Motor neuron (in vitro differentiated cells): ENCODE results near the gene BMERB1. TPM values are rescaled to one million over a fixed set of nuclear protein-coding genes. Genes with fewer than 3 reads are reported as not detected.
A peak's percentile ranks its signal among the peaks of the same experiment; 100 is the strongest.
"Not testable (repeated sequence)": the region's sequence is repeated elsewhere in the genome, so short reads cannot be mapped to it uniquely, and the experiment has no call there.

Source experiments
- ATAC-seq, 8 experiments: fragments of 200-7000 bp; cut with Tn5 transposase; replicated peaks in 6 of 8; 2 replicates each; pipeline ENCODE4 v1.8.0; 2021; ENCODE audit warnings: mild to moderate bottlenecking in 8 of 8, moderate library complexity in 8 of 8
- H3K27ac ChIP-seq, 2 donors: fragments of 250-450 bp; sonication (Bioruptor Pico); 2 replicates each; pipeline ENCODE4 v1.9.0; 2021; ENCODE audit warnings: antibody characterized with exemption in 2 of 2, mild to moderate bottlenecking in 2 of 2, moderate library complexity in 1 of 2
- H3K4me1 ChIP-seq, 2 donors: fragments of 250-450 bp; sonication (Bioruptor Pico); replicated peaks in 1 of 2; 2 replicates each; pipeline ENCODE4 v1.6.1; 2021; ENCODE audit warnings: antibody characterized with exemption in 2 of 2, mild to moderate bottlenecking in 2 of 2, moderate library complexity in 1 of 2
- H3K4me3 ChIP-seq, 5 donors: fragments of 250-450 bp; sonication (Bioruptor Pico); 2 replicates each; pipeline ENCODE4 v1.9.0; 2021; ENCODE audit warnings: antibody characterized with exemption in 5 of 5, mild to moderate bottlenecking in 5 of 5, moderate library complexity in 4 of 5
- WGBS, 10 experiments: fragments of 450-650 bp; shearing (Covaris generic); methylation state at CpG; one replicate each; pipeline ENCODE4 v1.0.0; 2022; 5-methylcytosine and 5-hydroxymethylcytosine counted together
- in situ Hi-C, 9 experiments: fragments of 400-800 bp; cut with MboI; loops; one replicate each; pipeline ENCODE4 v1.15.0; 2021; ENCODE audit warnings: low sequenced_read_pairs in 9 of 9, low pct_unique_long_range_greater_than_20kb in 2 of 9; ENCODE audit not compliant: unreplicated experiment in 9 of 9
- total RNA-seq, 8 experiments: library from RNA; unstranded; fragments of 300-600 nt; gene quantifications; 2 replicates each; pipeline versions ENCODE4 v1.2.3 to v1.2.4, GENCODE V29; 2022

BMERB1 gene
- total RNA-seq, 8 experiments from 2014 or later, result 11.3 to 125 (median 56.1) TPM

DNA sequence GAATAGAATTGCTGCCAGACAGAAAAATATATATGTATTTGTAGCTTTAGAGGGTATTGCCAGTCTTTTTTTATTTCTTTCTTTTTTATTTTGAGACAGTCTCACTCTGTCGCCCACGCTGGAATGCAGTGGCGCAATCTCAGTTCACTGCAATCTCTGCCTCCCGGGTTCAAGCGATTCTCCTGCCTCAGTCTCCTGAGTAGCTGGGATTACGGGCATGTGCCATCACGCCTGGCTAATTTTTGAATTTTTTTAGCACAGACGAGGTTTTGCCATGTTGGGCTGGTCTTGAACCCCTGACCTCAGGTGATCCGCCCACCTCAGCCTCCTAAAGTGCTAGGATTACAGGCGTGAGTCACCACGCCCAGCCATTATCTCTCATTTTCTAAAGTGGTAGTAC lies 3.5 kb upstream of the BMERB1 start:
- H3K4me1 ChIP-seq, ATAC-seq, in situ Hi-C loops, H3K27ac ChIP-seq, H3K4me3 ChIP-seq: not testable (repeated sequence)
- WGBS, 10 experiments, result 83 to 100% (median 90%) methylated on average over 1 to 10 of the region's 11 CpGs; no CpG with 5 or more reads in 2 of the 10 experiments

GRCh38 chr16:15434079-15434424 lies 336 bp upstream of the BMERB1 start:
- in situ Hi-C loops, result no loop called here
- ATAC-seq, result peak in 5 of 8 experiments; percentile 9 to 18 (median 16)
- 48 to 100% (median 67%) methylated on average over 1 to 3 of the region's 12 CpGs; no CpG with 5 or more reads in 5 of the 10 experiments for WGBS, 10 experiments
- Histone ChIP-seq H3K27ac (peak overlapping the region; percentile 81 to 91), H3K4me3 (peak overlapping the region; percentile 64 to 96 (median 70)), H3K4me1 (peaks cover 4 to 10% of the 10 kb centered on the region in 2 donors)

GRCh38 chr16:15435216-15435864 lies 952 bp downstream of the BMERB1 start:
- Histone ChIP-seq H3K4me3 (peak overlapping the region; percentile 64 to 96 (median 70)), H3K4me1 (peaks cover 4 to 10% of the 10 kb centered on the region in 2 donors), H3K27ac (peak overlapping the region; percentile 81 to 91)
- ATAC-seq, result peak in 4 of 8 experiments; percentile 5 to 13 (median 7)
- WGBS, 10 experiments, result 0 to 39% (median 1%) methylated on average over 1 to 13 of the region's 22 CpGs; no CpG with 5 or more reads in 2 of the 10 experiments
- in situ Hi-C loops, result no loop called here

DNA sequence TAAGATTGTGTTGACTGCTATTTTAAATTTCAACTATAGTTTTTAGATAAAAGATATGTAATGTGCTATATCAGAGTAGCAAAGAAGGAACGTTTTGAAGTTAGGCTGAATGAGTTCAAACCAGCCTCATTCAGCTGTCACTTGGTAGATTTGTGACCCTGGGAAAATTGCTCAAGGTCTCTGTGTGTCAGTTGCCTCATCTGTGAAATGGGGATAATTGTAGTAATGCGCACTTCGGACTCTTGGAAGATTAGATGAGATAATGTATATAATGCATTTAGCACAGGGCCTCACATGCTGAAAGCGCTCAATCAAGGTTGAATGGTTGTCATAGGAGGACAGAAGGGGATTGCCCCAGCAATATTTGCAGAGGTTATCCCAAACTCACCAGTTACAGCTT lies 4.7 kb downstream of the BMERB1 start:
- in situ Hi-C loops, result no loop called here
- Histone ChIP-seq H3K4me1 (peaks cover 2 to 10% of the 10 kb centered on the region in 2 donors), H3K27ac (no peak overlapping the region), H3K4me3 (no peak overlapping the region)
- WGBS, 10 experiments, result 0 to 93% (median 75%) methylated on average over 1 to 4 of the region's 4 CpGs; no CpG with 5 or more reads in 1 of the 10 experiments
- no peak for ATAC-seq

- in situ Hi-C loops, result no loop called here
- H3K4me3 ChIP-seq, result no peak overlapping the region
- no peak for ATAC-seq
- peaks cover 2 to 10% of the 10 kb centered on the region in 2 donors for H3K4me1 ChIP-seq
- H3K27ac ChIP-seq, result no peak overlapping the region
- WGBS, 10 experiments, result 38 to 100% (median 89%) methylated on average over 2 to 4 of the region's 4 CpGs; no CpG with 5 or more reads in 2 of the 10 experiments
Measured at GRCh38 chr16:15439521-15439920, 5.1 kb downstream of the BMERB1 start.

- no peak for ATAC-seq
- peaks cover 2 to 8% of the 10 kb centered on the region in 2 donors for H3K4me1 ChIP-seq
- WGBS, 10 experiments, result 50 to 100% (median 93%) methylated on average over 1 to 3 of the region's 3 CpGs
- H3K27ac ChIP-seq, result no peak overlapping the region
- in situ Hi-C loops, result no loop called here
- no peak overlapping the region for H3K4me3 ChIP-seq
Measured at GRCh38 chr16:15440852-15441251, 6.5 kb downstream of the BMERB1 start.

DNA sequence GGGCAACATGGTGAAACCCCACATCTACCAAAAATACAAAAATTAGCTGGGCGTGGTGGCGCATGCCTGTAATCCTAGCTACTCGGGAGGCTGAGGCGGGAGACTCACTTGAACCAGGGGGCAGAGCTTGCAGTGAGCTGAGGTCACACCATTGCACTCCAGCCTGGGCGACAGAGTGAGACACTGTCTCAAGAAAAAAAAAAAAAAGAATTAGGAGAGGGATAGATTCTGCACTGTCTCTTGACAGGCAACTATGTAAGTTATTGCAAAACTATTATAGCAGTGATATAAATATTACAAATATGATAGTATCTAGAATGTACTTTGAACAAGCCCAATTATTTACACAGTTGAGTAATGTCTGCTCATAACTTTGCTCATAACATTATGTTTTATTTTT lies 7.8 kb downstream of the BMERB1 start:
- H3K4me1 ChIP-seq, in situ Hi-C loops, H3K27ac ChIP-seq, ATAC-seq, H3K4me3 ChIP-seq: not testable (repeated sequence)
- WGBS, 10 experiments, result 92 to 100% (median 100%) methylated on average over 1 to 4 of the region's 5 CpGs; no CpG with 5 or more reads in 3 of the 10 experiments

GRCh38 chr16:15443753-15444152 lies 9.4 kb downstream of the BMERB1 start:
- Histone ChIP-seq H3K4me3 (no peak overlapping the region), H3K4me1 (no peaks in the 10 kb centered on the region), H3K27ac (no peak overlapping the region)
- no peak for ATAC-seq
- WGBS, 10 experiments, result 33 to 100% (median 96%) methylated on average over 1 to 3 of the region's 4 CpGs; no CpG with 5 or more reads in 4 of the 10 experiments
- in situ Hi-C loops, result no loop called here

DNA sequence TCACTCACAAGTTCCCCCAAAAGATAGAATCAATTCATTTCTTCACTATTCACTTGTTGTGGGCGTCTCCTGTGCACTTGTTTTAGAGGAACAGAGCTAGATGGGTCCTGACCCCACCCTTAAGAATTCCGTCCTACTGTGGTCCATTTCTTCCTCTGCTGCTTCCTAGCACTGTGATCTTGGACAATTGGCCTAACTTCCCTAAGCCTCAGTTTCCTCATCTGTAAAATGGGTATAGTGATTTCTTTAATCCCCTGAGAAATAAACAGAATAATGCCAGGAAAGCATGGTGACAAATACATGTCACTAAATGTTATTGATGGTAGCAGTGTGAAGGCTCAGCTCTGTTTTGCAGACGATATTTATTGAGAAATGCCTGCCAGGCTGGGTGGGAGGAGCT lies 9.9 kb downstream of the BMERB1 start:
- H3K4me3 ChIP-seq, result no peak overlapping the region
- H3K4me1 ChIP-seq, result no peaks in the 10 kb centered on the region
- no peak for ATAC-seq
- in situ Hi-C loops, result no loop called here
- WGBS, 10 experiments, result 20 to 100% (median 94%) methylated on average over 1 to 3 of the region's 3 CpGs; no CpG with 5 or more reads in 2 of the 10 experiments
- H3K27ac ChIP-seq, result no peak overlapping the region

DNA sequence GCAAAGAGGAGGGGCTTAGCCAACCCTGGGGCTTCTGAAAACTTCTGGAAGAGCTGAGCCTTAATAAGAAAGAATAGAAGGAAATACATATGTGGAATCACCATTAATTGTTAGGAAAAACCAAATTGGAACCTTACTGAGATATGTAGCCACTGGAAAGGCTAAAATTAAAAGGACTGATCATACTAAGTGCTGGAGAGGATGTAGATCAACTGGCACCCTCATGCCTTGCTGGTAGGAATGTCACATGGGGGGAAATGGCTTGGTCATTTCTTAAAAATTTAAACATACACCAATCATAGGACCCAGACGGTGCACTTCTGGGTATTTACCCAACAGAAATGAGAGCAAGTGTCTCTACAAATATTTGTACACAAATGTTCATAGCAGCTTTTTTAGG lies 11.1 kb downstream of the BMERB1 start:
- no peaks in the 10 kb centered on the region for H3K4me1 ChIP-seq
- H3K27ac ChIP-seq, result no peak overlapping the region
- H3K4me3 ChIP-seq, result no peak overlapping the region
- in situ Hi-C loops, result no loop called here
- ATAC-seq, result no peak
- WGBS, 10 experiments, result 80 to 100% (median 87%) methylated on average over 1 of the region's 1 CpG; no CpG with 5 or more reads in 6 of the 10 experiments

DNA sequence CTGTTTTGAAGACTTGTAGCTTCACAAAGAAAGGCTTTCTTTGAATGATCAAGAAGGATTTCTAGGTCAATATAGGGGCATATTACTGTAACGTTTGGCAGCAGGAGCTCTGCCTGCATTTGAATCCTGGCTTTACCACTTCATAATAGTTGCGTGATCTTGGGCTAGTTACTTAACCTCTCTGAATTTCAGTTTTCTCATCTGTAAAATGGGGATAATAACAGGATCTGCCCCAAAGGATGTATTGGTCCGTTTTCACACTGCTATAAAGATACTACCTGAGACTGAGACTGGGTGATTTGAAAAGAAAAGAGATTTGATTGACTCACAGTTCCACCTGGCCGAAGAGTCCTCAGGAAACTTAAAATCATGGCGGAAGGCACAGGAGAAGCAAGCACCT lies 12.5 kb downstream of the BMERB1 start:
- 20 to 90% (median 85%) methylated on average over 1 to 5 of the region's 5 CpGs; no CpG with 5 or more reads in 1 of the 10 experiments for WGBS, 10 experiments
- no peak overlapping the region for H3K4me3 ChIP-seq
- no peak overlapping the region for H3K27ac ChIP-seq
- ATAC-seq, result no peak
- in situ Hi-C loops, result no loop called here
- no peaks in the 10 kb centered on the region for H3K4me1 ChIP-seq

- no peaks in the 10 kb centered on the region for H3K4me1 ChIP-seq
- 0 to 100% (median 38%) methylated on average over 1 to 6 of the region's 6 CpGs; no CpG with 5 or more reads in 3 of the 10 experiments for WGBS, 10 experiments
- ATAC-seq, result no peak
- no peak overlapping the region for H3K27ac ChIP-seq
- in situ Hi-C loops, result no loop called here
- no peak overlapping the region for H3K4me3 ChIP-seq
Measured at GRCh38 chr16:15450624-15451023, 16.2 kb downstream of the BMERB1 start.

GRCh38 chr16:15451098-15451731 lies 16.8 kb downstream of the BMERB1 start:
- Histone ChIP-seq H3K4me1 (no peaks in the 10 kb centered on the region), H3K27ac (no peak overlapping the region), H3K4me3 (no peak overlapping the region)
- 7 to 100% (median 86%) methylated on average over 1 to 10 of the region's 10 CpGs for WGBS, 10 experiments
- in situ Hi-C loops, result no loop called here
- ATAC-seq, result no peak
